Rectal smooth muscle tissue (tissue), 1 donor: ENCODE measurements around the gene SEPTIN1.
"Not testable (repeated sequence)": the region's sequence is repeated elsewhere in the genome, so short reads cannot be mapped to it uniquely, and the experiment has no call there.

Experiments used
- H3K27ac ChIP-seq: one replicate; pipeline ENCODE4 v1.7.0; 2013; ENCODE audit warnings: low read depth, low read length, inconsistent platforms
- H3K27me3 ChIP-seq: one replicate; pipeline ENCODE4 v1.7.0; 2013; ENCODE audit warnings: low read length; ENCODE audit not compliant: control insufficient read depth, insufficient read depth
- H3K36me3 ChIP-seq: one replicate; pipeline ENCODE4 v1.7.0; 2013; ENCODE audit warnings: low read length; ENCODE audit not compliant: control insufficient read depth, insufficient read depth
- H3K4me1 ChIP-seq: one replicate; pipeline ENCODE4 v1.7.0; 2013; ENCODE audit warnings: low read length; ENCODE audit not compliant: control insufficient read depth, insufficient read depth
- H3K4me3 ChIP-seq: one replicate; pipeline ENCODE4 v1.7.0; 2013; ENCODE audit warnings: low read length
- H3K9ac ChIP-seq: one replicate; pipeline ENCODE4 v1.7.0; 2013; ENCODE audit warnings: low read length

The SEPTIN1 gene

DNA sequence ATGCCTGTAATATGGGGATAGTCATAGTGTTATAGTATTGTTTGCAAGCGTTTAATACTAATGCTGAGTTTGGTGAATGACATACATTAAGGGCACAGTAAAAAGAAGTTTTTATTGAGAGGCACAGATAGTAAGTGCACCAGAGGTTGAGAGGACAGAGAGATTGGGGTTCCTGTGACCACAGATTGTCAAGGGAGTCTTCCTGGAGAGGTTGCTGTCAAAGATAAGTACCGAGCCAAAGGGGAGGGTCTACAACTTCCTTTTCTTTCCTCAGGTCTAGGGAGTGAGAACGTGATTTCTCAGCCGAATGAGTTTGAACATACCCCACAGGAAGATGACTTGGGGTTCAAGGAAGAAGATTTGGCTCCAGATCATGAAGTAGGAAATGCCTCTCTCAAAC lies 14.7 kb upstream of the SEPTIN1 start:
- Histone ChIP-seq H3K27me3 (no peaks in the 10 kb centered on the region), H3K27ac (no peak overlapping the region), H3K4me1 (peaks cover 19% of the 10 kb centered on the region), H3K4me3 (no peak overlapping the region), H3K36me3 (peaks cover 3% of the 10 kb centered on the region), H3K9ac (no peak overlapping the region)

DNA sequence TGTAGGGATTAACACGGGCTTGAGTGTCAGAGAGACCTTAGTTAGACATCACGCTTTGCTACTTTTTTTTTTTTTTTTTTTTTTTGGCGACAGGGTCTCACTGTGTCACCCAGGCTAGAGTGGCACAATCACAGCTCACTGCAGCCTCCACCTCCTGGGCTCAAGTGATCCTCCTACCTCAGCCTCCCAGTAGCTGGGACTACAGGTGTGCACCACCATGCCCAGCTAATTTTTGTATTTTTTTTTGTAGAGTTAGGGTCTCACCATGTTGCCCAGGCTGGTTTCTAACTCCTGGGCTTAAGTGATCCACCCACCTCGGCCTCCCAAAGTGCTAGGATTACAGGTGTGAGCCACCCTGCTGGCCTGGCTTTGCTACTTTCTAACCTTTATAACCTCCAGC lies 14.3 kb upstream of the SEPTIN1 start:
- H3K27ac ChIP-seq, H3K9ac ChIP-seq, H3K27me3 ChIP-seq, H3K36me3 ChIP-seq: not testable (repeated sequence)
- H3K4me3 ChIP-seq = peak overlapping the region; percentile 92
- peaks cover 19% of the 10 kb centered on the region for H3K4me1 ChIP-seq

DNA sequence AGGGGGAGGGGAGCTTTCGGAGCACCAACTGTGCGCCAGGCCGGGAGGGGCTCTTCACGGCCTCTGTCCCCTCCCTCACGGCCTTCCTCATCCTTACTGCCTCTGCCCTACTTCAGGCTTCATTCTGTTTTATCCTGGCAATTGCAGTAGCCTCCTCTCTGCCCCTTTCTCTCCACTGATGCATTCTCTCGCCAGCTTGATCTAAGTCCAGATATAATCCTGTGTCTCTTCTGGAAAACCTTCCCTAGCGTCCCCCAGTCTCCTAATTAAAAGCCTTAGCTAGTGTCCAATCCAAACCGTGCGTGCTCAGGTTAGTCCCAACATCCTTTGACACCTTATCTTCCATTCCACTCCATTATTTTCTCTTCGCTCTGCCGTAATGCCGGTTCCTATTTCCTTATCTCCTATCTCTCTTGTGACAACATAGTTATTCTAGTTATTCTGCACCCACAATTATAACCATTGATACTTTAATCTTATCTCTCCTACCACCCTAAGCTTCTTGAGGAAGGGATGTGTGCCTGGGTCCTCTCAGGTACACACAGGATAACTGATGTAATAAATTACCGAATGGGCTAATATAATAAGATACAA lies 13.7 kb upstream of the SEPTIN1 start:
- H3K27me3 ChIP-seq = no peaks in the 10 kb centered on the region
- peak overlapping the region; percentile 92 for H3K4me3 ChIP-seq
- peak overlapping the region; percentile 52 for H3K9ac ChIP-seq
- H3K27ac ChIP-seq = peak overlapping the region; percentile 71
- peaks cover 3% of the 10 kb centered on the region for H3K36me3 ChIP-seq
- peaks cover 19% of the 10 kb centered on the region for H3K4me1 ChIP-seq

DNA sequence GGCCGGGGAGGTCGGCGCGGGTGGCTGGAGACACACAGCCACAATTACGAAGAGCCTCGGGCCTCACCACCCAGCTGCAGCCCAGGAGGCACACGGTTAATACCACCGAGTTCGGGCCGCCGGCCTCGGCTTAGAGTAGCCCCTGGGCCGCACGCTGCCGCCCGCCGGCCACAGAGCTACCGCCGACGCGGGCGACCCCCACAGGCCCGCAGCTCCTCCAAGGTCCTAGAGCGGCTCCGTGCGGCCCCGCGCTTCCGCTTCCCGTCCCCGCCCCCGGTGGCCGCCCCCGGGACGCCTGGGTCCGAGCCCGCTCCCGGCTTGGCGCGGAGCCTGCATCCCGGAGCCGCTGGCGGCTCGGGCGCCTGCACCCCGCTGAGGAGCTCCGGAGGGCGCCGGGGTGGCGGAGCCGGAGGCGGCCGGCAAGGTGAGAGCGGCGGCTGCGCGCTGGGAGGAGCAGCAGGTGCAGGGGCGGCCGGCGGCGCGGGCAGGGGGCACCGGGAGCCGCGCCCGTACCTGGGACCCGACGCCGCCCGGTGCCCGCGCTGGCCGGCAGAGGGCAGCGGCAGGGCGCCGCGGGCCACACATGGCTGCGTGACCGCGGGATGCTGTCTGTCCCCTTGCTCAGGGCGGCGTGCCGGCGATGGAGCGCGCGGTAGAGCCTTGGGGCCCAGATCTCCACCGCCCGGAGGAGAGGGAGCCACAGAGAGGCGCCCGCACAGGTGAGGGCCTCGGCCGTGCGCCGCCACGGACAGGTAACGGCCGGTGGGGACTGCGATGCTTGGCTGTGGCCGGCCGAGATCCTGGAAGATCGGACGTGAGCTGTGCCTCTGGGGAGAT lies 13.0 kb upstream of the SEPTIN1 start, which contains the start of gene ZNF48:
Gene ZNF48 (plus strand): TSS at position 266 of the 837 bp plus-strand sequence. CDS start 375 bp downstream, at position 641.
- H3K36me3 ChIP-seq = peaks cover 3% of the 10 kb centered on the region
- peaks cover 19% of the 10 kb centered on the region for H3K4me1 ChIP-seq
- H3K27ac ChIP-seq = peak within 1 kb of the TSS; percentile 84

DNA sequence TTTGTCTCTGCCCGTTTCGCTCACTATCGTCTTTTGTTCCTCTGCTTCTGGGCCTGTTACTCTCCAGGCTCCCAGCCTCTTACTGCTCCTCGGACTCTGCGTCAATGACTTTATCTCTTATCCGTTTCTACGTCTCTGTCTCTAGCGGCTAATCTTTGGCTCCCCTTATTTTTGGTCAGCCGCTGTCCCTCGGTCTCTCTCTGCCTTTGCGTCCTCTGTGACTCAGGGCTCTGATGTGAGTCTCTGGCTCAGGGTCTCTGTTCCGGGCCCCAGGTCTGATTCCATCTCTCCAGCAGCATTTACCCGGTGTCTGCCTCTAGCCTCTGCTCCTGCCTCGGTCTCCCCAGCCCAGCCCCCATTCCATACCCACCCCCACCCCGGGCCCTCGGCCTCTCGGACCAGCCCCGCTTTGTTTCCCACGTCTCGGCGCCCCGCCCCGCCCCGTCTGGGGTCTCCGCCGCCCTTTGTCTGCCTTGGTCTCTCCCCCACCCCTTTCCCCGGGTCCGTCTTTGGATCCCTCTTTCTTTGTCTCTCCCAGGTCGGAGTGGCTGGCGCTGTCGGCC lies 12.3 kb upstream of the SEPTIN1 start:
- Histone ChIP-seq H3K9ac (peak overlapping the region; percentile 51), H3K36me3 (peaks cover 3% of the 10 kb centered on the region), H3K4me1 (peaks cover 17% of the 10 kb centered on the region), H3K27ac (peak overlapping the region; percentile 84), H3K27me3 (no peaks in the 10 kb centered on the region), H3K4me3 (peak overlapping the region; percentile 92)

More for the DNA sequence above, 13.0 kb upstream of the SEPTIN1 start, which contains the start of gene ZNF48:
- Histone ChIP-seq H3K4me3 (peak within 1 kb of the TSS; percentile 92), H3K27me3 (no peaks in the 10 kb centered on the region), H3K9ac (peak within 1 kb of the TSS; percentile 52)

DNA sequence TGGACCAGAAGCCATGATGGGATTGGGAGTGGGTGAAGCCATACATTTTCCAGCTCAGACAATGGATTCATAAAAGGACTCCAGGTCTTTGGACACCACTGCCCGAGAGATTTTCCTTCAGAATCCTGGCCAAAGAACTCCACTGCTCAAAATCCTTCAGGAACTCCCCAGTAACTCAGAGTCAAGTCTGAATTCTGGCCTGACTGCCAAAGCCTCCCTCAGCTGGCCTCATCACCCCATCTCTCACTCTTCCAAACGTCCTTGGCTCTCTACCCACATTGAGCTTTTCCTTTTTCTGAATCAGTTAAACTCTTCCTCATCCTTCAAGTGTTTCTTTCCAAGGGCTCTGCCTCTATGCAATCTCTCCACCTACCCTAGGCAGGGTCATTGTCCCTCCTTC lies 1.2 kb upstream of the SEPTIN1 start:
- Histone ChIP-seq H3K27me3 (no peaks in the 10 kb centered on the region), H3K36me3 (no peaks in the 10 kb centered on the region), H3K9ac (no peak overlapping the region), H3K4me1 (peaks cover 5% of the 10 kb centered on the region), H3K27ac (no peak overlapping the region), H3K4me3 (no peak overlapping the region)

DNA sequence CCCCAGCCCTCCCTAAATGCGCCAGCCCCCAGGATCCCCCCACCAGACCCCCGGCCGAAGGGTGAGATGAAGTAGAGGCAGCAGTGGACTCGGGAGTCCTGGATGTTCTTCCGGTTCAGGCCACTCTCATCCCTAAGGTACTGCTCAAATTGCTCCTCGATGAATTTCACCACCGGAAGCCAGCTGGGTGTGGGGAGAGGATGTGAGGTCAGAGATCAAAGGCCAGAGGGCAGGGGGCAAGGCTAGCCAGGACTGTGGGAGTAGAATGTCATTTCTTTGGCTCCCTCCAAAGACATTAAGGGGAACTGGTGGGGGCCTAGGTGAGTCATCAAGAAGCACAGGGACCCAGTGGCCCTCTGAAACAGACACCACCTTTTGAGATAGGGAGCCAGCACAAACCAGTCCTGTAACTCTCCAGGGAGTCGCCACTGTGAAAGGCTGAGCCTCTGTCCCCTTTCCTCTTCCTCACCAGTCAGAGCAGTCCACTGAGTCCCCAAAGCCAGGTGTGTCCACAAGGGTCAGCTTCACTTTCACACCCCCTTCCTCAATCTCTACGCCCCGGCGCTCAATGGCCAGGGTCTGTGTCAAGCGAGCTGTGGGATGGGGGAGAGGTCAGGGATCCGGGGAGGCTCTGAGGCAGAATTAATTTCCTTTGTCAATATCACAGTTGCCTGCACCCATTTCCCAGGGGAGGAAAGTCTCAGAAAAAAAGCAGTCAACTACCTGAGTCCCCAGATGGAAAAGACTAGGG lies 895 bp downstream of the SEPTIN1 start:
- H3K36me3 ChIP-seq = no peaks in the 10 kb centered on the region
- H3K27ac ChIP-seq = no peak overlapping the region
- H3K4me3 ChIP-seq = peak overlapping the region; percentile 38

DNA sequence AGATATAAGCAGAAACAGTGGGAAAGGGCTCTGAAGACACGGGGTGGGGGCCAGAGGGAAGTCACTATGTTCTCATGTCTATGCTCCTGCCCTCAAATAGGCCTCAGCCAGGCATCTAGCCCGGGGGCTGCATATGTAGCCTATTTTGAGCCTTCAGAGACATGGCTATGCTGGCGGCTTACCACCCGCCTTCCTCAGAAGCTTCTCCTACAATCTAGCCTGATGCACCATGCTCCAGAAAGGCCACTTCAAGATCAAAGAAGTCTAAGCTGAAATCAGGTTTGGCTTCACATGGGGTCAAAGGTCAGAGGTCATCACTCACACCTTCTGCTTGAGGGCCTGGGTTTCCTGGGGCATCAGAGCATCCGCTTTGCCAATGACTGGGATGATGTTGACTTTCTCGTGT lies 1.6 kb downstream of the SEPTIN1 start:
- H3K27ac ChIP-seq = no peak overlapping the region
- no peak overlapping the region for H3K4me3 ChIP-seq
- no peaks in the 10 kb centered on the region for H3K36me3 ChIP-seq

More for the DNA sequence above, 895 bp downstream of the SEPTIN1 start:
- peaks cover 9% of the 10 kb centered on the region for H3K4me1 ChIP-seq
- no peaks in the 10 kb centered on the region for H3K27me3 ChIP-seq
- H3K9ac ChIP-seq = no peak overlapping the region

DNA sequence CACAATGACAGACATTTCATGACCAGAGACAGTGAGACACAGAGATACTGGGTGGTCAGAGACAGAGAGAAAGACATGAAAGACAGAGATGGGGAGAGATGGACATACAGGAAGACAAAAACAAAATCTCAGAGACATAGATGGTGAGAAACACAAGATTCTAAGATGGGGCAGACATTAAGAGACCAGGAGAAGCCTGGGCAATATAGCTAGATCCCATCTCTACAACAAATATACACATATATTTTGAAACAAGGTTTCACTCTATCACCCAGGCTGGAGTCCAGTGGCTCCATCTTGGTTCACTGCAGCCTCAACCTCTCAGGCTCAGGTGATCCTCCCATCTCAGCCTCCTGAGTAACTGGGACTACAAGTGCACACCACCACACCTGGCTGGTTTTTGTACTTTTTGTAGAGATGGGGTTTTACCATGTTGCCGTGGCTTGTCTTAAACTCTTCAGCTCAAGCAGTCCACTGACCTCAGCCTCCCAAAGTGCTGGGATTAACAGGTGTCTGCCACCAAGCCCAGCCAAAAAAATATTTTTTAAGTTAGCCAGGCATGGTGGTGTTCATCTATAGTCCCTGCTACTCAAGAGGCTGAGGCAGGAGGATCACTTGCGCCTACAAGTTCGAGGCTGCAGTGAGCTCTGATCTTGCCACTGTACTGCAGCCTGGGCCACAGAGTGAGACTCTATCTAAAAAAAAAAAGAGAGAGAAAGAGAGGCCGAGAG lies 2.1 kb downstream of the SEPTIN1 start:
- H3K27me3 ChIP-seq = no peaks in the 10 kb centered on the region
- H3K4me1 ChIP-seq = peaks cover 9% of the 10 kb centered on the region
- no peak overlapping the region for H3K27ac ChIP-seq

More for the DNA sequence above, 1.6 kb downstream of the SEPTIN1 start:
- H3K27me3 ChIP-seq = no peaks in the 10 kb centered on the region
- no peak overlapping the region for H3K9ac ChIP-seq
- H3K4me1 ChIP-seq = peaks cover 9% of the 10 kb centered on the region

DNA sequence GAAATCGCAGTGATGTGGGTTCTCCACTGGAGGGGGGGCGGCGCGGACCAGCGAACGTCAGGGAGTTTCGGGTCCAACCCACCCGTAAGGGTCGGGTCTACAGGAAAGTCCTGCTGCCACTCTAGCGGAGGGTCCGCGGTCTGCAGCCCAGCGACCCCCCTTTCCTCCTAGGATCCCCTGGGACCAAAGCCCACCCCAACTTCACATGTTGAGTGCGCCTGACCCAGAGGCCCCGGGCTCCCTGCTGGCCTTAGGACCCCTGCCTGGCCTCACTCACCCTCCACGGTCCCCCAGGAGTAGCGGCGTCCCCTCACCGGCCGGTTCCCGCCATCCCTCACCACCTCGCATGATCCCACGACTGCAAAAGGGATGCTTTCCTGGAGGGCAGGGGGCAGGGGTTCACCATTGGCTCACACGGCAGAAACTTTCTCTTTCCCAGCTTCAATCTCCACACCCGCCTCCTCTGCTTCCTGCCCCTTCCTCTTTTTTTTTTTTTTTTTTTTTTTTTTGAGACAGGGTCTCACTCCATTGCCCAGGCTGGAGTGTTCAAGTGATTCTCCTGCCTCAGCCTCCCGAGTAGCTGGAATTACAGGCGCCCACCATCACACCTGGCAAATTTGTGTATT lies 3.1 kb downstream of the SEPTIN1 start:
- peak overlapping the region; percentile 92 for H3K27ac ChIP-seq
- H3K4me3 ChIP-seq = peak overlapping the region; percentile 69

More for the DNA sequence above, 2.1 kb downstream of the SEPTIN1 start:
- H3K4me3 ChIP-seq = no peak overlapping the region
- no peak overlapping the region for H3K9ac ChIP-seq
- H3K36me3 ChIP-seq = no peaks in the 10 kb centered on the region

More for the DNA sequence above, 3.1 kb downstream of the SEPTIN1 start:
- H3K9ac ChIP-seq = peak overlapping the region; percentile 64
- H3K36me3 ChIP-seq = no peaks in the 10 kb centered on the region
- H3K27me3 ChIP-seq = no peaks in the 10 kb centered on the region
- peaks cover 9% of the 10 kb centered on the region for H3K4me1 ChIP-seq
